ENCODE measurements around the gene SCAP. TPM values are rescaled to one million over a fixed set of nuclear protein-coding genes. Genes with fewer than 3 reads are reported as not detected.
"Not testable (repeated sequence)": the region's sequence is repeated elsewhere in the genome, so short reads cannot be mapped to it uniquely, and the experiment has no call there.

SCAP gene
- polyA plus RNA-seq, 3 donors: 83.3 to 95.2 (median 93.1) TPM

GRCh38 chr3:47487265-47487664 lies 11.5 kb upstream of the SCAP start:
- no peak for DNase-seq

GRCh38 chr3:47485812-47486211 lies 10.1 kb upstream of the SCAP start:
- no peak for DNase-seq

GRCh38 chr3:47482366-47482765 lies 6.6 kb upstream of the SCAP start:
- no peak for DNase-seq

- not testable (repeated sequence) for DNase-seq
Measured at GRCh38 chr3:47481763-47482162, 6.0 kb upstream of the SCAP start.

- not testable (repeated sequence) for DNase-seq
Measured at GRCh38 chr3:47480267-47480666, 4.5 kb upstream of the SCAP start.

- DNase-seq: no peak
Measured at GRCh38 chr3:47479826-47480160, 4.1 kb upstream of the SCAP start.

GRCh38 chr3:47478022-47478421 lies 2.3 kb upstream of the SCAP start:
- DNase-seq: no peak

GRCh38 chr3:47476644-47477199 lies 981 bp upstream of the SCAP start:
- DNase-seq: no peak

GRCh38 chr3:47476330-47476626 lies 537 bp upstream of the SCAP start:
- no peak for DNase-seq

GRCh38 chr3:47475029-47475569 lies 642 bp downstream of the SCAP start:
- no peak for DNase-seq

GRCh38 chr3:47473391-47473790 lies 2.4 kb downstream of the SCAP start:
- DNase-seq: no peak

- DNase-seq: no peak
Measured at GRCh38 chr3:47469616-47470015, 6.1 kb downstream of the SCAP start.

- DNase-seq: not testable (repeated sequence)
Measured at GRCh38 chr3:47468315-47468714, 7.4 kb downstream of the SCAP start.

GRCh38 chr3:47464588-47464987 lies 11.2 kb downstream of the SCAP start:
- no peak for DNase-seq

- not testable (repeated sequence) for DNase-seq
Measured at GRCh38 chr3:47459534-47460085, 16.1 kb downstream of the SCAP start.

GRCh38 chr3:47456984-47457383 lies 18.8 kb downstream of the SCAP start:
- no peak for DNase-seq

GRCh38 chr3:47455806-47456452 lies 19.8 kb downstream of the SCAP start:
- no peak for DNase-seq

- no peak for DNase-seq
Measured at GRCh38 chr3:47452453-47453215, 23.1 kb downstream of the SCAP start.

GRCh38 chr3:47444103-47444502 lies 31.6 kb downstream of the SCAP start:
- DNase-seq: no peak

GRCh38 chr3:47443611-47443995 lies 32.1 kb downstream of the SCAP start:
- DNase-seq: no peak

GRCh38 chr3:47441796-47442551 lies 33.8 kb downstream of the SCAP start:
- DNase-seq: no peak

GRCh38 chr3:47440131-47440530 lies 35.6 kb downstream of the SCAP start:
- no peak for DNase-seq

Data from renal pelvis (tissue), 4 donors.